Measurements from ENCODE around the gene TRAPPC12.

TRAPPC12 gene

DNA sequence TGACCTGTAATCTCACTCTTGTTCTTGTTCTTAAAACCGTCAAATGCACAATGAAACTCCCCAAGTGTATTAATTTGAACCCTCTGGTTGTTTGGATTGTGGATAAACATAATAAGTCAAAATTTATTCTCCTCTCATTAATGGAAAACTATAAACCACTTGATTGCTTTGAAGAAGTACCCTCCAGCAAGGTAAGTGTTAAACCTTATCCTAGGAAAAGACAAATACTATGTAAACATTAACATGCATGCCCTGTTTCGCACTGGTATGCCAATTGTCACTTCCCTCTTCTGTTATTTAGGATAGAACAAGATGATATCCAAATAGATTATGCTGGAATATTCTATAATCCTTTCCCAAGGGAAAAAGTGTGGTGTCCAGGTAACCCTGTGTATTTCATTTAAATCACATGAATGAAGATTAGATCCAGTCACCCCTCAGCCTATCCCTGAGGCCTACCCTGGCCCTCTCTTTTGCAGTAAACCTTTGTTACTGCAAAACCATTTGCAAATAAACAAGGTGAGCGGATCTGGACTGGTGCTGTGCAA, 138.5 kb downstream of the TRAPPC12 start:
- DNase-seq = no peak

DNA sequence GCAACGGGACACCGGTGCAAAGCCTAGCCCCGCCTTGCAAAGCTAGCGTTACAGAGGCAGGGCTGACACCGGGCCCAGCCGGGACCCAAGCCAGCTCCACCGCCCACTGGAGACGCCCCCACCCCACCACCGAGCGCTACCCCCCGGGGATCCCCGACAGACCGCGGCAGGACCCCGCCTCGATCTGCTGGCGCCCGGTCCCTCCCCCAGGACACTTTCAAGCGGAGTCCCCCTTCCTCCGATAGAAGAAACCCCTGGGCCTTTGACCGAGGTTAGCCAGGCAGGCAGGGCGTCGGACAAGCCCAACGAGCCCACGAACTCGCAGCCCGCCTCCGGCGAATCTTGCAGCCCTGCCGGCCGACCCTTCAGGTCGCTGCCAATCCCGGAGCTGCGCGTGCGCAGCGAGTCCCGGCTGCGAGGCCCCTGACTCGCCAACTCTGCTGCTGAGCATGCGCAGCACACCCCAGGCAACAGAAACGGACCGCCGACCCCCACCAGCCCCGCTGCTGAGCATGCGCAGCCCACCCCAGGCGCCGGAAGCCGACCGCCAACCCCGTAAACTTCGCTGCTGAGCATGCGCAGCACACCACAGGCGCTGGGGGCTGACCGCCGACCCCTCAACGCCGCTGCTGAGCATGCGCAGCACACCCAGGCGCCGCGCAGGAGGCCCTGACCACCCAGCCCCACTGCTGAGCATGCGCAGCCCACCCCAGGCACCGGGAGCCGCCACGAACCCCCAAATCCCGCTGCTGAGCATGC, 139.2 kb downstream of the TRAPPC12 start:
- DNase-seq = peak; percentile 98

DNA sequence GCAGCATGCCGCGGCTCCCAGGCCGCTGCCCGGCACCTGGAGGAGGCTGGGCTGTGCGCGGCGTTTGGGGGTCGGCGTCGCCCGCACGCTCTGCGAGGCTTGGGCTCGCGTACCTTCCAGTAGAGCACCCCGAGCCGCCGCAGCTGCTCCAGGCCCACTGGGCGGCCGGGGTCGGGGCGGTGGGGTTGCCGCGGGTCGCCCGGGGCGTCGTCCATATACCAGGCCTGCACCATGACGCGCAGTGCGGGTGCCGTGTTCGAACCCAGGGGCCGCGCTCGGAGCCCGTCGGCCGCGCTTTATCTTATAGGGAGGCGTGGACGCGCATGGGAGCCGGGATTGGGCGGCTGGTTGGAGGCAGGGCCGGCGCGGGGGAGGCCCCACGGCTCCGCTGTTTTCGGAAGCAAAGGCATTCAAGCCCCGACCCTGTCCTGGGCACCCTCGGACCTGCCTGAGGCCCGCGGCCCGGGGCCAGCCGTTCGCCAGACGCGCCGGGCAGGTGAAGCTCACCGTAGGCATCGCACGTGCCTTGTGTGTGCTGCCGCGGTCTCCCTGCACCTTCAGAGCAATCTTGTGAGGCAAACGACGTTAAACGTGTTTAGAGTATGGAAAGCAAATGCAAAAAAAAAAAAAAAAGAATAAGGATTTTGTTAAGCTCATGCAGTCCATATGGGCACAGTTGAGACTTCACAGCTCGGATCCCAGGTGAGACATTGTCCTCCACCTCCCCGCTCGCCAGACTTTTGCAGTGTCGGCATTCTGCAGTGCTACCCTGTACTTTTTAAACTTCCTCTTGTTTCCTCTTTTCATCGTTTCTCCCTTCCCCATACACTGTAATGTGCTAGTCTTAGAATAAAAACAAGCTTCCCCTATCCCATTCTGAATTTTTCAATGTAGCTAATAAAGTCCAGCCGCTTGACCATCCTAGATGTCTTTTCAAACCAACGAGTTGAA, 140.0 kb downstream of the TRAPPC12 start, which contains the start of gene ADI1:
ADI1 (minus strand) TSS at position 277 of the 951 bp plus-strand sequence; CDS start at position 233, 44 bp downstream.
- DNase-seq = peak; percentile 85

DNA sequence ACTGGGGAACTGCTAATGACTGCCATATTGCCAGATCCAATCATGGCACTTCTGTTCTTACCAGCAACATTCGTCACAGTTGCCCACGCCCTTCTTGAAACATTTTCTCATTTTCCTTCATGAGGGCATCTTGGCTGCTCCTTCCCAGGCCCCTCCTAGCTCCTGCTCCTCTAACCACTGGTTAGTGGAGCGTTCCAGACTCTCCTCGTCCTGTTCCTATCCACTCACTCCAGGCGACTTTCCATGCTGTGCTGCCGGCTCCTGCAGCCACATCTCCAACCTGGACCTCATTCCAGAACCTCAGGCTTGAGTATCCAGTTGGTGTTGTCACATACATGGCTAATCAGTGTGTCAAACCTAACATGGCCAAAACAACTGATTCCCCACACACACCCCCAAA, 141.1 kb downstream of the TRAPPC12 start:
- DNase-seq = no peak

DNA sequence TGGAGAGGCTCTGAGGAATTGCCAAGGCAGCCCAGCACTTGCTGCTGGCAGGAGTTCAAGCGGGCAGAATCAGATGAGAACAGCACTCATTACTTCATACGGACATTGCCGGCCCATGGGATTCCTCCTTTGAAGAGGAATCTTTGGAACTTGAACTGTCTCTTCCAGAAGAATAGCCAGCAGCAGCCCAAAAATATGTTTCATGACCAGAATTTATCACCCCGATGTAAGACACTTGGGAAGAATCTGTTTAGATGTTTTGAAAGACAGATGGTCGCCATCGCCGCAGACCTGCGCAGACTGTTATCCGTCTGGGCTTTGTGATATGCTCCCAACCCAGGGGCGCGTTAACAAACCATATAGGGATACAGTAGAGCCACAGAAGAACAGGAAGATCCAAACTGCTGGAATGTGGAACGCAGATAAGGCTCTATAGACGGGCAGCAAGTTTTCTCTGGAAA, 143.5 kb downstream of the TRAPPC12 start:
- DNase-seq = no peak

DNA sequence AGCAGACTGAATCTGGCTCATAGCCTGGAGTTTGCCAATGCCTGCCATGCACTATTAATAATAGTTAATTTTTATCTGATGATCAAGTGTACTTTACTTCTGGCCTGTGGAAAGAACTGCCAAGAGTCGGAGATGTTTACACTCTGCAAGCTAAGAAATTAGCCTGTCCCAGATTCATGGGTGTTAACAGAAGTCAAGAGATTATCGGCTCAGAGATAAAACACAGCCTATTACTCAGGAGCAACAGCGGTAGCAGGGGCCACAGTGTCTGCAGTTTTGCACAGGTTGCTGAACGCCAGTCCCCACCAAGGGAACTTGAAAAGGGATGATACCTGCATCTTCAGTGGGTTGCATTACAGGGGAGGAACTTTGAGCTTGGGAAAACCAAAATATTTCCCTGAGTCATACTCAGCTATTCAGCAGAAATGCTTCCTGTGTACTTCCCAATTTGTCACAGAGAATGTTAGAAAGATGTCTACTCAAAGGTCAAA, 144.1 kb downstream of the TRAPPC12 start:
- no peak for DNase-seq

DNA sequence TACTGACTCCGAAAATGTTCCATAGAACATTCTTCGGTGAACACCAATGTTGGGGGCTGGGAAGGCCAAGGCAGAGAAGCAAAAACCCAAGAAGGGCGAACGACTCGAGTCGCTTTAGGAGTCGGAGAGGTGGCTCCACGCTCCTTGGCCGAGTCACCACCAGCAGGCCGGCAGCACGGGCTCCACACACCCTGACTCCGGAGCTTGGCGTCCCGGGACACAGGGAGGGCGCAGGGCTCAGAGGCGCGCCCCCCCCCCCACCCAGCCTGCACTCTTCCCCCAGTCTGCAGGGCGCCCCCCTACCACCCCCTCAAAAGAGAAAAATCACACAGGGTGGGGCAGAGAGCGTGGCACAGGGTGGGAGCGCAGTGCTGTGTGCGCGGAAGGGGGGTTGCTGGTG, 147.4 kb downstream of the TRAPPC12 start:
- DNase-seq = no peak

DNA sequence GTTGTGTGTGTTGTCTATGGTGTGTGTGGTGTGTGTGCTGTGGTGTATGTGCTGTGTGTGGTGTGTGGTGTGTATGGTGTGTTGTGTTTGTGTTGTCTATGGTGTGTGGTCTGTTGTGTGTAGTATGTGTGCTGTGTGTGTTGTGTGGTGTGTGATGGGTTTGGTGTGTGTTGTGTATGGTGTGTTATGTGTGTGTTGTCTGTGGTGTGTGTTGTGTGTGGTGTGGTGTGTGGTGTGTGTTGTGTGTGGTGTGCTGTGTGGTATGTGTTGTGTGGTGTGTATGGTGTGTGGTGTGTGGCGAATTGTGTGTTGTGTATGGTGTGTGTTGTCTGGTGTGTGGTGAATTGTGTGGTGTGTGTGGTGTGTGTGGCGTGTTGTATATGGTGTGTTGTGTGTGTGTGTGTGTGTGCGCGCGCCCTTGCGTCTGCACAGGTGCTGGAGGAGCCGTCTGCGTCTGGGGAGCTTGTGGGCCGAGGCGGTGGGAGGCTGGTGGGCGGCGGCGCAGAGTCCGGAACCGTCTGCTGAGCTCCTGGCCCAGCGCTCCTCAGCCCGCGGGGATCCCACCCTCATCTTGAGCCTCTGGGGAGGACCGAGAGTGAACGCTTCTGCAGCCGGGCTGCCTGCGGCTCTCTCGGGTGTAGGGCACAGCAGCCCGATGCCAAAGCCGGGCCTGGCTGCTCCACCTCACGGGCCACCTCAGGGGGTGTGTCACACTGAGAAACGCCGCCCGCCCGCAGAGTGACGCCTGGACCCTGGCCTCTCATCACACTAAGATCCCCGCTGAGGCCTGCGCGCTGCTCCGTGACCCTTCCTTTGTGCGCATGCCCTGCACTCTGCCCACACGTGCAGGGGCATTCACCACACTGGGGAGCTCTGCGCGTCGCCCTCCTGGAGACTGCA, 148.6 kb downstream of the TRAPPC12 start:
- DNase-seq = no peak

Measured in stimulated activated CD8-positive, alpha-beta memory T cell treated with anti-CD3 and anti-CD28 coated beads, Interleukin-4, amount 100 ng/mL, for 48 hours (primary cell).